HG03066 (cell line): Measurements from ENCODE around the gene INPP5E.

Source experiments
- ATAC-seq: cut with Tn5 transposase; IDR thresholded peaks from one replicate; pipeline ENCODE4 v1.9.1; 2021; ENCODE audit warnings: low read depth; ENCODE audit not compliant: unreplicated experiment

Gene INPP5E

GRCh38 chr9:136451221-136451877, 11.7 kb upstream of the INPP5E start:
- ATAC-seq: no peak

DNA sequence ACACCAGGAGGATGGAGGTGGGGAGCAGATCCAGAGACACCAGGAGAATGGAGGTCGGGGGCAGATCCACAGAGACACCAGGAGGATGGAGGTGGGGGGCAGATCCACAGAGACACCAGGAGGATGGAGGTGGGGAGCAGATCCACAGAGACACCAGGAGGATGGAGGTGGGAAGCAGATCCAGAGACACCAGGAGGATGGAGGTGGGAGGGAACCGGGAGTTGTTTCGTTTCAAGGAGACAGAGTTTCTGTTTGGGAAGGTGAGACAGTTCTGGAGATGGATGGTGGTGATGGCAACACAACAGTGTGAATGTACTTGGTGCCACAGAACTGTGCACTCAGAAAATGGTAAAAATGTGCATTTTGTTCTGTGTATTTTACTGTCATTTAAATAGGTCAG, 9.0 kb upstream of the INPP5E start:
- no peak for ATAC-seq

DNA sequence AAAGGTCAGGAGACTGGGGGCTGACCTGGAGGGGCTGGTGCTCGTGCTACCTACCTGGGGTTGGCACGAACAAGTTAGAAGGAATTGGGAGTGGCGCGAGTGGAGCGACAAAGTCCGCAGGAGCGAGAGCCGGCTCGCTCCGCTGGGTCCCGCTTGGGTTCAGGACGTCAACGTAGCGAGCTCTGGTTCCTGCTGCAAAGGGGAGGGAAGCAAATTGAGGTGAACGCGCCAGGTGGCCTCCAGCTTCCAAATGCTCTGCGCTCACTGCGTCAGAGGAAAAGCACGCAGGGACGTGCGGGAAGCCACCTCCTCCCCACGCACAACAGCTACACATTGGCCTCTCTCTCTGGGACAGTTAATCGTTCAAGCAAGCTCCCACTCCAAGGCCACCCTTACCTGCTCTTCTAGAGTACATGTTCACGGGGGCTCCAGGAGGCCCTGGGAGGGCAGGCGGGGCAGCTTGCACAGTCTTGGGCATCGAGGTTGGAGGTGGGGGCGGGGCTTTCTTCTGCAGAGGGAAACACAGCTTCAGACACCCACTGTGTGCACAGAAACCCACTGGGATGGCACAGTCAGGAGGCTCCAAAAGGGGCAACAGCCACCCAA, 7.6 kb upstream of the INPP5E start:
- ATAC-seq: no peak

- no peak for ATAC-seq
Observed at GRCh38 chr9:136445799-136446198, 6.2 kb upstream of the INPP5E start.

- no peak for ATAC-seq
Observed at GRCh38 chr9:136444102-136444501, 4.5 kb upstream of the INPP5E start.

- no peak for ATAC-seq
Observed at GRCh38 chr9:136443687-136444086, 4.0 kb upstream of the INPP5E start.

DNA sequence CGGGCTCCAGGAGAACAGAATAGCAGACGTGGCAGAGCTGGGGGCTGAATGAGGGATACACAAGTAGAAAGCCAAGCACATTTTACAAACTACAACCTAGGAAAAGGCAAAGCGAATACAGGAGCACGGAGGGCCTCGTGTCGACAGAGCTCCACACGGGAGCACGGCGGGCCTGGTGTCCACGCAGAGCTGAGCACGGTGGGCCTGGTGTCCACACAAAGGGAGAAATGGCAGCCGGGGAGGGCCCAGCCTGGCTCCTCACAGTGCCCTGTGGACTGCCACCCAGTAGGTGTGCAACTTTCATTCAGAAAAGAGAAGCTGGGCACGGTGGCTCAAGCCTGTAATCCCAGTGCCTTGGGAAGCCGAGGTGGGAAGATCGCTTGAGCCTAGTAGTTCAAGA, 3.4 kb upstream of the INPP5E start:
- no peak for ATAC-seq

- no peak for ATAC-seq
Observed at GRCh38 chr9:136442265-136442664, 2.6 kb upstream of the INPP5E start.

DNA sequence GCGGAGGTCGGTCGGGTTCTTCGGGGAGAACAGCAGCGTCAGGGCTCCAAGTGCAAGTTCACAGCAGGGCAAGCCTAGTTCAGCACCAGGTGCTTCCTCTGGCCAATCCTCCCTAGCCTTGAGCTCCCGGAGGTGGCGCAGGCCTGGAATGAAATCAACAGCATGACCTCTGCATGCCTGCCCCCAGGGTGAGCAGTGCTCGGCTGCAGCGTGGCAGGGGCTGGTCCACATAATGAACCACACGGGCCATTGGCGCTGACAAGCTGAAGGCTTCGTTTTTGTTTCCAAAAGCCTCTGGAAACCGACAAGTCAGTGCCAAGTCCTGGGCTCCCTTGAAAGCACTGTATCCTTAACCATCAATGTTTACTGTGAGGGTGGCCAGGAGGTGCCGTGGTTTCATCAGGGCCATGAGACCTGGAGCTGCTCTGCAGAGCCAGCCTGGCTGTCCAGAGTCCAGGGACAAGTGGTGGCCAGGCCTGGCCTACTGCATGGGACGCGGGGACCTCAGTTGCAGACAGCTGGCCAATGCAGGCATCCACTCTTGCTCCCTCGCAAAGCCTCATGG, 2.1 kb upstream of the INPP5E start:
- no peak for ATAC-seq

DNA sequence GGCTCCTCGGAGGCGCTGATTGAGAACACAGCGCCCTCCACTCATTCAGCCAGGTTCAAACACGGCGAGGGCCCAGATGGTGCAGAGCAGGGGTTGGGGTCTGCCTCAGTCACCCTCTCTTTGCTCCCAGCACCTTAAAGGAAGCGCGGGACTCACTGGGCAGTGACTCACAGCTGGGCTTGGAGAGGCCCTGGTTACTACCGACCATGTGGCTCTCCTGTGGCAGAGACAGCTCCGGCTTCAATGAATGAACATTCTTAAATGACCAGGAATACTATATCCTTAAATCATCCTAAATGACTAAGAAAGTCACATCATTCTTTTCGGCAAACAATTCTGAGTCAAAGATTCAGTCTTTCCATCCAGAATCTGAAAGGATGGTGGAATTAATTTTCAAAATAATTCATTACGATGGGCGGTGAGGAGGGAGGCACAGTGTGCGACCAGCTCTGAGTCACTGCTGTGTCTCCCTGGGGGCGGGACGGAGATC, 1.6 kb upstream of the INPP5E start:
- ATAC-seq: no peak

- peak; percentile 52 for ATAC-seq
Observed at GRCh38 chr9:136438548-136439480, 831 bp downstream of the INPP5E start.

GRCh38 chr9:136437839-136438547, 1.7 kb downstream of the INPP5E start:
- ATAC-seq: no peak

DNA sequence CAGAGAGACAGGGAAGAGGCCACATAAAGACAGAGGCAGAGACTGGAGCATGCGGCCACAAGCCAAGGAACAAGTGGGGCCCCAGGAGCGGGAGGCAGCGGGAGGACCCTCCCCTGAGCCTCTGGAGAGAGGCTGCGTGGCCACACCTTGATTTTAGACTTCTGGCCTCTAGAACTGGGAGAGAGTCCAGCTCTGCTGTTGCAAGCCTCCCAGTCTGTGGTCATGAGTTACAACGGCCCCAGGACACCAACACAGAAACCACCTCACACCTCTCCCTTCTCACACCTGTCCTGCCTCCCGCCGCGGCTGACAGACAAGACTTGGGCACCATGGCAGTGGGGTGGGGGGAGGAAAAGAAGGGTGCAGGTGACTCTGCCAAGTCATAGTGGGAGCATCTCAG, 2.2 kb downstream of the INPP5E start:
- no peak for ATAC-seq

- no peak for ATAC-seq
Observed at GRCh38 chr9:136436055-136436634, 3.5 kb downstream of the INPP5E start.

DNA sequence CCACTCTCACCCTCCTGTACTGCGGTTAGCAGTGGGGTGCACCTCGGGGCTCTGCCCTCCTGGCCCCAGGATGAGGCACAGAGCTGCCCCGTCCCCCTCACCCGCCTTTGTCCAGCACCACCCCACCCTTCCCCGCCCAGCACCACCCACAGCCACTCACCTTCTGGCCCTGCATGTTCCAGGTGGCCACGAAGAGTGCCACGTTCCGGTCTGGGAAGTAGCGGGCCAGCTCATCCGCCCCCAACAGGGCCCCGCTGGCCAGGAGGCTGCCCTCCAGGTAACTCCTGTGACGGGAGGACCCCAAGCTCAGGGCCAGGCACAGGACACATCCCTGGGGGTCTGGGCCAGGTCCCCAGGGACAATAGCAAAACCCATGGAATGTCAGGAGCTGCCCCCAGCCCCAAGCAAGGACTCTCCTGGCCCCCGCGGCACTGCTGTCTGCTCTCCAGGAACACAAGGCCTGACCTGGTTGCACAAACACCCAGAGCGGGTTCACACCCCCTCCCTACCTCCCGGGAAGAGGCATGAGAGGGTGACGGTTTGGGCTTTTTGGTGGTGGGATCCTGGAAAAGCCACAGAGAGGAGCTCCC, 5.0 kb downstream of the INPP5E start:
- no peak for ATAC-seq

- ATAC-seq: no peak
Observed at GRCh38 chr9:136433849-136434579, 5.6 kb downstream of the INPP5E start.

DNA sequence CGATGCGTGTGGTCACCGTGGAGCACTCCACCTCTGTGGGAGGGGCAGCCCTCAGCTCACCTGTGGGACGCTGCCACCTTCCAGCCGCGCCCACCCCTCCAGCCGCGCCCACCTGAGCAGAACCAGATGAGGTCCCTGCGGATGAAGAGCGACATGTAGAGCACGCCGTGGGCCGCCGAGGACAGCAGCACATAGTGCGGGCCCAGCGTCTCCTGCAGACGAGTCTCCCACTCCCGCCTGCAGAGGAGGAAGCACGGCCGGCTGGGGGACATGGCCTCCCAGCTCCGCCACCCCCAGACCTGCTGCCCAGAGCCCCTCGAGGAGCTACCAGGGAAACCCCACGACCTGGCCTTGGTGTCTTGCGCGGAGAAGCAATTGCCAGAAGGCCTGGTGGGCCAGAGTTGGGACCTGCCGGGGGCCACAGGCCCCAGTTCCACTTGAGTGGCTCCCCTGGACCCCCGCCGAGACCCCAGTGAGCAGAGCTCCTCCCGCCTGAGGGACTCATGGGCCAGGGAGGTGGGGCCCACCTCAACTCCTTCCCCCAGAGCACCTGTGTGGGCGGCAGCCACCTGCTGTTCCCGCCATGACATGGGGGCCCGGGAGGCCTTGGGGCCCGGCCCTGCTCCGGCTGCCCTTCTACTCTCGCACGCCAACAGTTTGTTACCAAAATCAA, 6.5 kb downstream of the INPP5E start:
- no peak for ATAC-seq

DNA sequence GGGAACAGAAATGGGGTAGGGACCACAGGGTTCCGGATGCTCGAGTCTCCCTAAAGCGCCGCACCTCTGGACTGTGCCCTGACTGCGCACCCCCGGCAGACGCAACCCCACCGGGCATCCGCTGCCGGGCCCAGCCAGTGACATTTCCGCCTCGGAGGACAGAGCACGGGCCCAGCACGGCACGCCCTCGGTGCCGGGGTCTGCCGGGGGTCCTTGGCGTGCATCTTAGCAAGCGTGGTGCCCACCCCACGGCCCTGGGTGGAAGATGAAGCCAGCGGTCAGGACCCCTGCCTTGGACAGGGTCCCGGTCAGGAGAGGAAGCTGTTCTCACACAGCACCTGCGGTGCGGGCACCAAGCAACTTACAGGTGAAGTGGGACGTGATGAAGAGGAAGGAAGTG, 7.1 kb downstream of the INPP5E start:
- no peak for ATAC-seq
